Keratinocyte (primary cell): ENCODE results near the gene NADK2. TPM values are rescaled to one million over a fixed set of nuclear protein-coding genes. Genes with fewer than 3 reads are reported as not detected.

Experiments used
- DNase-seq: peaks from one replicate; pipeline ENCODE4 v3.0.0-alpha.2; 2011; ENCODE audit warnings: low read depth, missing footprints, low spot score
- FAIRE-seq: peaks from 2 replicates; lab custom pipeline; 2011; peaks lifted over from hg19 to GRCh38; lab: Jason Lieb, UNC
- H2AFZ ChIP-seq: 2 replicates; pipeline ENCODE4 v1.6.0; 2012; ENCODE audit warnings: low read length, control low read depth, inconsistent platforms; ENCODE audit not compliant: control insufficient read depth
- H3K27ac ChIP-seq: 2 replicates; pipeline ENCODE4 v1.5.1; 2011; ENCODE audit warnings: low read length; ENCODE audit not compliant: control insufficient read depth, insufficient read depth
- H3K27me3 ChIP-seq: 3 replicates; pipeline ENCODE4 v1.6.0; 2011; ENCODE audit warnings: low read length; ENCODE audit not compliant: control insufficient read depth, insufficient read depth; ENCODE audit errors: extremely low read depth
- H3K36me3 ChIP-seq, 2 experiments: 2 replicates in 1 of 2; 3 replicates in 1 of 2; pipeline ENCODE4 v1.5.1; 2011; ENCODE audit warnings: low read length in 2 of 2, mild to moderate bottlenecking in 1 of 2; ENCODE audit not compliant: control insufficient read depth in 2 of 2, insufficient read depth in 2 of 2; ENCODE audit errors: extremely low read depth in 1 of 2
- H3K4me1 ChIP-seq: 3 replicates; pipeline ENCODE4 v1.5.1; 2011; ENCODE audit warnings: low read length; ENCODE audit not compliant: control insufficient read depth, insufficient read depth; ENCODE audit errors: extremely low read depth
- H3K4me2 ChIP-seq: 3 replicates; pipeline ENCODE4 v1.6.0; 2011; ENCODE audit warnings: low read depth, low read length; ENCODE audit not compliant: control insufficient read depth, insufficient read depth; ENCODE audit errors: extremely low read depth
- H3K4me3 ChIP-seq, 3 experiments: fragments of 200-600 bp in 1 of 3; sonication (generic) in 1 of 3; 2 replicates in 2 of 3; 3 replicates in 1 of 3; pipeline ENCODE4 v1.5.1; 2011 to 2016; ENCODE audit warnings: low read length in 3 of 3, mild to moderate bottlenecking in 3 of 3, control low read depth in 2 of 3, inconsistent platforms in 1 of 3, low read depth in 1 of 3, mixed read lengths in 1 of 3, mixed run types in 1 of 3, moderate library complexity in 1 of 3; ENCODE audit not compliant: control insufficient read depth in 2 of 3, insufficient read depth in 2 of 3; ENCODE audit errors: extremely low read depth in 1 of 3
- H3K79me2 ChIP-seq: 2 replicates; pipeline ENCODE4 v1.6.0; 2012; ENCODE audit warnings: low read length; ENCODE audit not compliant: control insufficient read depth, insufficient read depth
- H3K9ac ChIP-seq: 3 replicates; pipeline ENCODE4 v1.6.0; 2011; ENCODE audit warnings: low read length; ENCODE audit not compliant: control insufficient read depth, insufficient read depth; ENCODE audit errors: extremely low read depth
- H3K9me1 ChIP-seq: 3 replicates; pipeline ENCODE4 v1.6.0; 2011; ENCODE audit warnings: low read length; ENCODE audit not compliant: control insufficient read depth, insufficient read depth; ENCODE audit errors: extremely low read depth
- H3K9me3 ChIP-seq: 2 replicates; pipeline ENCODE4 v1.5.1; 2012; ENCODE audit warnings: low read depth, low read length; ENCODE audit not compliant: control insufficient read depth
- H4K20me1 ChIP-seq: 3 replicates; pipeline ENCODE4 v1.6.0; 2011; ENCODE audit warnings: low read length; ENCODE audit not compliant: control insufficient read depth, insufficient read depth; ENCODE audit errors: extremely low read depth
- EZH2 ChIP-seq: IDR thresholded peaks from one replicate; pipeline ENCODE4 v1.6.1; 2012; ENCODE audit warnings: inconsistent platforms, mild to moderate bottlenecking, low read length, moderate library complexity
- dilution Hi-C: fragments of 300-500 bp; cut with MboI; formaldehyde crosslinking; loops from one replicate; pipeline ENCODE4 v1.7.0; 2020; ENCODE audit warnings: low sequenced_read_pairs; ENCODE audit not compliant: extremely low pct_ligation_motif_present
- polyA plus RNA-seq, 5 experiments: library from polyadenylated mRNA; depleted of rRNA in 3 of 5; stranded (reverse) in 3 of 5; stranded (forward) in 1 of 5; unstranded in 1 of 5; fragments of >200 nt; gene quantifications; 1 replicate in 1 of 5; 2 replicates in 3 of 5; 3 replicates in 1 of 5; pipeline versions ENCODE4 v1.2.1 to v1.2.3, GENCODE V29; 2011 to 2012; ENCODE audit warnings: missing spikeins in 2 of 5, low read depth in 1 of 5, low replicate concordance in 1 of 5
- TF ChIP-seq, protein P1 (sequence below), 3 experiments: IDR thresholded peaks in 1 of 3; conservative IDR thresholded peaks in 1 of 3; optimal IDR thresholded peaks in 1 of 3; 2 replicates in 2 of 3; 3 replicates in 1 of 3; pipeline versions ENCODE3 to v1.5.1; 2011; ENCODE audit warnings: low read length in 3 of 3, mild to moderate bottlenecking in 3 of 3, moderate library complexity in 2 of 3, control low read depth in 1 of 3, inconsistent platforms in 1 of 3; ENCODE audit not compliant: insufficient read depth in 2 of 3; ENCODE audit errors: extremely low read depth in 1 of 3

Gene NADK2
- polyA plus RNA-seq, 1 donor (not counting 4 experiments of a cell fraction or from before 2014, with no cell fraction given), result 15.4 TPM

DNA sequence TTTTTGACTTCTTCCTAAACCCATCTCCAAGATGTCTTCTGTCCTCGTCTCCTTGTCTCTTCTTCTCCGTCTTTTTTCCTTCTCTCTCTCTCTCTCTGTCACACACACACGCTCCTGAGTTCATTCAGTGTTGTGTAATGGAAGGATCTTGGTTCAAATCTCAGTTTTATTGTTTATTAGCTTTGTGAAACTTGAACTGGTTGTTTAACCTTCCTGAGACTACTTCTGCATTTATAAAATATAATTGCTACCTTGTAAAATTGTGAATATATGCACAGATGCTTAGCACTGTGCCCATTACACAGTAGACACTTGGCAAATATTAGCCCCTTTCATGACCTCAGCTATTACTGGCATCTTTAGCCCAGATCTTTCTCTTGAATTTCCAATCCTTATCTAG lies 2.4 kb upstream of the NADK2 start:
- Histone ChIP-seq H4K20me1 (no peaks in the 10 kb centered on the region), H2AFZ (no peak overlapping the region), H3K27me3 (peaks cover 3% of the 10 kb centered on the region), H3K79me2 (peaks cover 10% of the 10 kb centered on the region), H3K9ac (no peak overlapping the region), H3K4me3 (no peak overlapping the region), H3K4me1 (peaks cover 10% of the 10 kb centered on the region), H3K27ac (no peak overlapping the region), H3K36me3 (no peaks in the 10 kb centered on the region), H3K9me1 (no peaks in the 10 kb centered on the region), H3K9me3 (no peaks in the 10 kb centered on the region), H3K4me2 (no peak overlapping the region)
- DNase-seq (no peak), FAIRE-seq (no peak)
- TF ChIP-seq, protein P1, sequence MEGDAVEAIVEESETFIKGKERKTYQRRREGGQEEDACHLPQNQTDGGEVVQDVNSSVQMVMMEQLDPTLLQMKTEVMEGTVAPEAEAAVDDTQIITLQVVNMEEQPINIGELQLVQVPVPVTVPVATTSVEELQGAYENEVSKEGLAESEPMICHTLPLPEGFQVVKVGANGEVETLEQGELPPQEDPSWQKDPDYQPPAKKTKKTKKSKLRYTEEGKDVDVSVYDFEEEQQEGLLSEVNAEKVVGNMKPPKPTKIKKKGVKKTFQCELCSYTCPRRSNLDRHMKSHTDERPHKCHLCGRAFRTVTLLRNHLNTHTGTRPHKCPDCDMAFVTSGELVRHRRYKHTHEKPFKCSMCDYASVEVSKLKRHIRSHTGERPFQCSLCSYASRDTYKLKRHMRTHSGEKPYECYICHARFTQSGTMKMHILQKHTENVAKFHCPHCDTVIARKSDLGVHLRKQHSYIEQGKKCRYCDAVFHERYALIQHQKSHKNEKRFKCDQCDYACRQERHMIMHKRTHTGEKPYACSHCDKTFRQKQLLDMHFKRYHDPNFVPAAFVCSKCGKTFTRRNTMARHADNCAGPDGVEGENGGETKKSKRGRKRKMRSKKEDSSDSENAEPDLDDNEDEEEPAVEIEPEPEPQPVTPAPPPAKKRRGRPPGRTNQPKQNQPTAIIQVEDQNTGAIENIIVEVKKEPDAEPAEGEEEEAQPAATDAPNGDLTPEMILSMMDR (optimal IDR thresholded peaks at IDR 0.05 in 1 of 3, IDR thresholded peaks at IDR 0.05 in 1 of 3, conservative IDR thresholded peaks at IDR 0.05 in 1 of 3; ENCODE audit: extremely low read depth in 1 of 3, insufficient read depth in 2 of 3, low read length in 3 of 3), result no peak
- TF ChIP-seq EZH2, result no peak
- dilution Hi-C loops, result no loop called here

- H4K20me1 ChIP-seq, result no peaks in the 10 kb centered on the region
- FAIRE-seq (no peak), DNase-seq (no peak)
- no peak overlapping the region for H3K4me3 ChIP-seq
- dilution Hi-C loops, result no loop called here
- H3K4me2 ChIP-seq, result no peak overlapping the region
- no peak for TF ChIP-seq EZH2
- peaks cover 13% of the 10 kb centered on the region for H3K79me2 ChIP-seq
- H3K9ac ChIP-seq, result no peak overlapping the region
- H3K27me3 ChIP-seq, result peaks cover 3% of the 10 kb centered on the region
- no peak overlapping the region for H2AFZ ChIP-seq
- H3K27ac ChIP-seq, result no peak overlapping the region
- H3K9me1 ChIP-seq, result no peaks in the 10 kb centered on the region
- no peaks in the 10 kb centered on the region for H3K9me3 ChIP-seq
- H3K36me3 ChIP-seq, result no peaks in the 10 kb centered on the region
- peaks cover 13% of the 10 kb centered on the region for H3K4me1 ChIP-seq
These were observed 1.9 kb upstream of the NADK2 start for GRCh38 chr5:36243653-36244052.
